Psoas muscle (tissue), 8 donors: ENCODE measurements around the gene CBLN4. TPM values are rescaled to one million over a fixed set of nuclear protein-coding genes. Genes with fewer than 3 reads are reported as not detected.

Experiments used
- ATAC-seq, 4 donors: fragments of 200-7000 bp; cut with Tn5 transposase; one replicate each; pipeline ENCODE4 v1.9.1; 2020; ENCODE audit warnings: moderate library complexity in 3 of 4, mild to moderate bottlenecking in 2 of 4
- DNase-seq, 2 donors: peaks; one replicate each; pipeline ENCODE4 v3.0.0-alpha.2; 2020
- H3K27ac ChIP-seq: fragments of 200-600 bp; one replicate; pipeline ENCODE4 v1.8.0; 2022
- H3K27me3 ChIP-seq, 3 donors: fragments of 200-600 bp in 1 of 3; one replicate each; pipeline versions ENCODE4 v1.6.1 to v1.8.0; 2013 to 2022; ENCODE audit warnings: low read length in 2 of 3, mild to moderate bottlenecking in 2 of 3, moderate library complexity in 1 of 3; ENCODE audit not compliant: insufficient read depth in 3 of 3
- H3K36me3 ChIP-seq, 2 donors: fragments of 200-600 bp in 1 of 2; one replicate each; pipeline versions ENCODE4 v1.6.1 to v1.8.0; 2013 to 2022; ENCODE audit warnings: low read depth in 1 of 2, mild to moderate bottlenecking in 1 of 2, moderate library complexity in 1 of 2; ENCODE audit not compliant: insufficient read depth in 1 of 2
- H3K4me1 ChIP-seq: fragments of 200-600 bp; one replicate; pipeline ENCODE4 v1.8.0; 2022
- H3K4me3 ChIP-seq: fragments of 200-600 bp; one replicate; pipeline ENCODE4 v1.8.0; 2022; ENCODE audit warnings: mild to moderate bottlenecking
- H3K9me3 ChIP-seq: fragments of 200-600 bp; one replicate; pipeline ENCODE4 v1.8.0; 2022
- WGBS, 3 donors: extraction: QIAGEN DNeasy Blood & Tissue Kit; methylation state at CpG; one replicate each; pipeline versions ENCODE4 v1.1.6 to v1.1.7; 2013; 5-methylcytosine and 5-hydroxymethylcytosine counted together
- intact Hi-C, 2 donors: fragments of 100-400 bp; cut with DNase I; formaldehyde crosslinking; loops; one replicate each; pipeline versions ENCODE4 v1.11.0 to v1.14.2; 2022
- polyA plus RNA-seq, 3 donors: library from polyadenylated mRNA; stranded (reverse); fragments of 200-250 nt; gene quantifications; one replicate each; pipeline ENCODE4 v1.2.3, GENCODE V29; 2013
- total RNA-seq, 4 donors: library from RNA; stranded (reverse); fragmentation: NEBNext Ultra II Directional in 2 of 4; extraction: Animal tissue kit (Norgen Biotek cat#: 25700) in 2 of 4; gene quantifications; one replicate each; pipeline versions ENCODE4 v1.2.1 to v1.2.4, GENCODE V29; 2021 to 2023
- TF ChIP-seq, protein P1 (sequence below): fragments of 200-600 bp; IDR thresholded peaks from one replicate; pipeline ENCODE4 v1.8.0; 2022; ENCODE audit warnings: antibody characterized with exemption
- donor health status: healthy with polysubstance abuse.
- donor health status: DM: no; HTN: no; CAD: no; lungs with moderate emphysema.
- donor health status: Bipolar disorder and iron deficiency.
- donor health status: healthy.
- donor health status: DM: yes; HTN: yes; CAD: no.
- donor health status: DM: no; HTN: no; CAD: no.
- donor health status: DM: no; HTN: no; CAD: no.
- donor health status: DM: yes; HTN: yes; CAD: no.

The CBLN4 gene
- total and polyA plus RNA-seq, 7 donors = 0.01 to 0.11 (median 0.04) TPM; not detected in 3

DNA sequence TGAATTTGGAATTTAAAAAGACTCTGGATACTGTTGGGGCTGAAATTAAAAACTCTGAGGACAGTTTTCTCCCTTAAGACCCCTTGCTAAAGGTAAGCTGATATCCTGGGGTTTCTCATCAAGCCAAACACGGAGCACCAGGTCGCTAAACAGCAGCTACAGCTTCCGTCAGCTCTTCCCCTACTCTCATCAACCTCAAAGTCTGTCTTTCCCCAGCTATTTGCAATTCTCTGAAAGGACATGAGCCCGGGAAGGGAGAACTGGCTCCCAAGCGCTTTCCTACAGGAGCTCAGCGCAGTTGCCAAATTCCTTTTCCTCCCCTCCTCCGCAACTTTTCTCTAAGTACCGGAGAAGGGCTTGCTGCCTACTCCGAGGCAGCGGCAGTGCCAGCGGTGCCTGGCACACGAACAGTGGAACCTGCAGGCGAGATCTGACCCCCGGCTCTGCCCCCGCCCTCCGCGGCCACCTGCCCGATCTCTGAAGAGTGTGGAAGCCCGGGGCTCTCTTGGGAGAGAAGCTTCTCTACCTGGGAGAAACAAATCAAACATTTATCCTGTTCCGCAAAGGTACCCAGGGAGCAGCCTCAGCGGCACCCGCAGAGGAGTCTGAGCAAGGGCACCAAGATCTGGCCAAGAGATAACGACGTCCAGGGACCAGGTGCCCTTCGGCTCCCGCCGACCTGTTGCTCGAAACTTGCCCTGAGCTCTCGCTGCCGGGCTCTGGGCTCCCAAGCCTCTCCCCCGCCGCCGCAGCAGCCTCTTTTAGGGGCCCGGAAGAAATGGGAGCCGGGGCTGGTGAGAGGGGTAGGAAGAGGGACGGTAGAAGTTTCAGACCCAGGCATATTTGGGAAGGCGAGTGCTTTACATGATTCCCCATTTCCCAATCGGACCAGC, 2.2 kb downstream of the CBLN4 start:
- intact Hi-C loops = no loop called here
- 1 to 3% (median 2%) methylated on average over 34 to 38 of the region's 38 CpGs for WGBS, 3 donors
- Histone ChIP-seq H3K27ac (no peak overlapping the region), H3K9me3 (no peaks in the 10 kb centered on the region), H3K4me1 (no peaks in the 10 kb centered on the region), H3K4me3 (no peak overlapping the region), H3K27me3 (peaks cover 0 to 32% (median 11%) of the 10 kb centered on the region in 3 donors), H3K36me3 (no peaks in the 10 kb centered on the region)
- DNase-seq (no peak), ATAC-seq (no peak)
- TF ChIP-seq, protein P1, sequence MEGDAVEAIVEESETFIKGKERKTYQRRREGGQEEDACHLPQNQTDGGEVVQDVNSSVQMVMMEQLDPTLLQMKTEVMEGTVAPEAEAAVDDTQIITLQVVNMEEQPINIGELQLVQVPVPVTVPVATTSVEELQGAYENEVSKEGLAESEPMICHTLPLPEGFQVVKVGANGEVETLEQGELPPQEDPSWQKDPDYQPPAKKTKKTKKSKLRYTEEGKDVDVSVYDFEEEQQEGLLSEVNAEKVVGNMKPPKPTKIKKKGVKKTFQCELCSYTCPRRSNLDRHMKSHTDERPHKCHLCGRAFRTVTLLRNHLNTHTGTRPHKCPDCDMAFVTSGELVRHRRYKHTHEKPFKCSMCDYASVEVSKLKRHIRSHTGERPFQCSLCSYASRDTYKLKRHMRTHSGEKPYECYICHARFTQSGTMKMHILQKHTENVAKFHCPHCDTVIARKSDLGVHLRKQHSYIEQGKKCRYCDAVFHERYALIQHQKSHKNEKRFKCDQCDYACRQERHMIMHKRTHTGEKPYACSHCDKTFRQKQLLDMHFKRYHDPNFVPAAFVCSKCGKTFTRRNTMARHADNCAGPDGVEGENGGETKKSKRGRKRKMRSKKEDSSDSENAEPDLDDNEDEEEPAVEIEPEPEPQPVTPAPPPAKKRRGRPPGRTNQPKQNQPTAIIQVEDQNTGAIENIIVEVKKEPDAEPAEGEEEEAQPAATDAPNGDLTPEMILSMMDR = no peak

DNA sequence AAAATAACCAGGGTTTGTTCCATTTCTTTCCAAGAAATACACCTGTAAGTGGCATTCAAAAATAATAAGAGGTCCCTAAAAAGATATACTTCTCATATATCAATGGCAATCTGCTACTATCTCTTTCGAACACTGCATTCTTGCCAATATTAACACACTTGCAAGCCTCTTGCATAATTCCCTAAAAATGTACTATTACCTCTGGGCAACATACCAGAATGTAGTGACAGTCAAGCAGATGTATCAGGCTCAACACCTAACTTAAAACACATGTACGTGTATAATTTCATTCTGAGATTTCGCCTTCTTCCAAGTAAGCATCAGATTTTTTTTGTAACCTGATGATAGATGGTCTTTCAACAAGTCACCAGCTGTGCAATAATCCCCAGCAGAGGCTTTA, 3.4 kb downstream of the CBLN4 start:
- TF ChIP-seq, protein P1 = no peak
- Histone ChIP-seq H3K36me3 (no peaks in the 10 kb centered on the region), H3K4me3 (no peak overlapping the region), H3K27ac (no peak overlapping the region), H3K27me3 (peaks cover 0 to 32% (median 11%) of the 10 kb centered on the region in 3 donors), H3K9me3 (no peaks in the 10 kb centered on the region), H3K4me1 (no peaks in the 10 kb centered on the region)
- 29 to 38% (median 31%) methylated on average over 3 of the region's 3 CpGs for WGBS, 3 donors
- intact Hi-C loops = no loop called here
- no peak for DNase-seq
- no peak for ATAC-seq

DNA sequence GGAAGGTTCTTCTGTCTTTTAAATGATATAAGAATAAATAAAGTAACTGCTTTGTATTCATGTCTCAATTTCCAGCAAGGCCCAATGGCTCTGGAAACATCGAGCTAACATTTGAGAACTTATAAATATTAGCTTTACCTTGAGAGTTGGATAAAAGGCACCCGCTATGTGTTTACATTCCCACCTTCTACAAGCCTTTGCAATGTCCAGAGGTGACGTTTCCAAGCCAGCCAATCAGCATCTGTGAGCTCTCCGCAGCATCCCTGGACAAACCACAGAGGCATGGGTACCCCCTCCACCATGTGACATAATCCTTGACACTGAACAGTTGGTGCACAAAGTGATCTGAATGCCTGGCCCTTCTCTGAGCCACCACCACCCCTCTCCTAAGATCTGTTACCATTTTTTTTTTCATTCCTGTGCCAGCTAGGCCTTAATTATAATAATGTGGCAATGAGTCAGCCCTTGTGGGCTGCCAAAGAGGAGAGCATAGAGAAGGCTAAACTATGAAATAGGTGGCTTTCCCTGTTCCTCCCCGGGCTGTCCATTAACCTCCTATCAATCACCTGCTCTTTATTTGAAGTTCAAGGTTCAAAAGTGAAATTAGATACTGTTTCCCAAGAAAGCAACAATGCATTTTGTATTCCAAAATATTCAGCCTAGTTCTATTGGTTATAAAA, 4.1 kb downstream of the CBLN4 start:
- 56 to 65% (median 65%) methylated on average over 5 of the region's 5 CpGs for WGBS, 3 donors
- Histone ChIP-seq H3K4me3 (no peak overlapping the region), H3K27ac (no peak overlapping the region), H3K27me3 (peaks cover 0 to 32% (median 11%) of the 10 kb centered on the region in 3 donors), H3K36me3 (no peaks in the 10 kb centered on the region), H3K9me3 (no peaks in the 10 kb centered on the region), H3K4me1 (no peaks in the 10 kb centered on the region)
- no peak for DNase-seq
- intact Hi-C loops = no loop called here
- TF ChIP-seq, protein P1 = no peak
- no peak for ATAC-seq

DNA sequence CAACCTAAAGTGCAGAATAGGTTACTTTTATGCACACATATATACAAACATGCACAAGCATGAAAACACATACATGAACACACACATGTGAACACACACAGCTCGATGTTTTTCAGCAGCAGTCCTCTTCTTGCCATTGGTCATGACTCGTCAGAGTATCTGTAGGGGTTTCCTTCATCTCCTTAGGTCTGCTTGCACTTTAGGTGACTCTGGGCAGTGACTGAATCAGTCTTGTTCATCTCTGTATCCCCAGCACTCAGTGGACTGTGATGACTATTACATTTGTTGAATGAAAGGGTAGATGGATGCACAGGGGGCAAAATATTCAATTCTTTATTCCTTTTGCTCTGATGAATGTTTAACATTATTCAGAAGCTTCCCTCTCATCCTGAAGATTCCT, 26.8 kb downstream of the CBLN4 start:
- WGBS, 3 donors = 39 to 54% (median 46%) methylated on average over 2 of the region's 2 CpGs
- intact Hi-C loops = no loop called here
- H3K27ac ChIP-seq = no peak overlapping the region

More for the DNA sequence above, 26.8 kb downstream of the CBLN4 start:
- Histone ChIP-seq H3K4me1 (no peaks in the 10 kb centered on the region), H3K36me3 (no peaks in the 10 kb centered on the region), H3K4me3 (no peak overlapping the region), H3K9me3 (no peaks in the 10 kb centered on the region), H3K27me3 (no peaks in the 10 kb centered on the region)
- DNase-seq = no peak
- no peak for ATAC-seq
- TF ChIP-seq, protein P1 = no peak
